ENCODE data around the gene PHLDB3. TPM values are rescaled to one million over a fixed set of nuclear protein-coding genes. Genes with fewer than 3 reads are reported as not detected.
A peak's percentile ranks its signal among the peaks of the same experiment; 100 is the strongest.

The PHLDB3 gene
- polyA plus RNA-seq (2012; rRNA removed) = 10.9 and 15.6 TPM in 2 replicates
- polyA plus RNA-seq (2012; cell fraction: cytosol; rRNA removed) = 8.9 and 10.8 TPM in 2 replicates
- 28.8 and 35.0 TPM in 2 replicates for polyA plus RNA-seq (2012; cell fraction: nucleus; rRNA removed)

DNA sequence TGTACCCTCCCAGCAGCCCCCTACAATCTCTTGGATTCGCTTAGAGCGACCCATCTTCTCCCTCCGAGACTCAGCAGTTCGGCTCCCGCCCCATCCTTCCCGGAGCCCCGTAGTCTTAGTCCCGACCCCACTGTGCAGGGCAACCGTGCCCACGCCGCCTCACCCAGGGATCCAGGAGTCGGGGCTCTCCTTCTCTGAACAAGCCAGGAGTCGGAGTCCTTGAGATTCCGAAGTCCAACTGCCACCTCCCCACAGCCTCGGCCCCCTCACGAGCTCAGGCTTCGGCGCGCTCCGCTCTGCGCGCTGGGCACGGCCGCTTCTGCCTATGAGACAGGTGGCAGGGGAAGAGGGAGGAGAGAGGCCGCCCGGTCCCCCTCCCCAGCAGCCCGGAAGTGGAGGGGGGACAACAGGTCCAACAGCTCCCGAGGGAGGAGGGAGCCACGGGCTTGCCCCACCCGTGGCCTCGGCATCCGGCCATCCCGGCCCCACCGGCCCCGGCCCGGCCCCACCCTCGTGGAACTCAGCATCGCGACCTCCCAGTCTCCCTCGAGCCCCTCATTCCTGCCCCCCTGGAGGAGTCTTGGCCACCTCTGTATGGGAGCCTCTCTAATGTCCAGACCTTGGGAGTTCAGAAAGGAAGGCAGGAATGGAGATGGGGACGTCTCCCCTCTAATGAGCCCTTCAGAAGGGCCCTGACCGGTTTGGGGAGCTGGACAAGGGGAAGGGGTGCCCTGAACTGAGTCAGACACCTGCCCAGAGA, at the start of gene PHLDB3:
TSS of gene PHLDB3 (minus strand) at position 321 of the 760 bp plus-strand sequence. CDS start 628 bp downstream, outside the sequence.
- Histone ChIP-seq H3K27me3 (ENCODE audit: insufficient read depth) (no peaks in the 10 kb centered on the region), H3F3A (replicated peaks; ENCODE audit: insufficient read depth) (peaks cover 10% of the 10 kb centered on the region), H3K9me3 (no peaks in the 10 kb centered on the region), H3K4me1 (ENCODE audit: control insufficient read depth in 1 of 2, insufficient read depth in 2 of 2, low read depth in 1 of 2, low read length in 1 of 2) (peaks cover 3 to 4% of the 10 kb centered on the region in 2 experiments; a peak in 1 of 4 replicates), H3K4me2 (peak within 1 kb of the TSS; percentile 97), H3K36me3 (replicated peaks in 1 of 2; ENCODE audit: control insufficient read depth in 1 of 2, insufficient read depth in 2 of 2, low read length in 1 of 2) (peaks cover 3 to 4% of the 10 kb centered on the region in 2 experiments), H4K20me1 (ENCODE audit: insufficient read depth) (no peaks in the 10 kb centered on the region), H3K27ac (ENCODE audit: low read depth in 2 of 2, low read length in 1 of 2) (peak within 1 kb of the TSS; percentile 68), H3K79me2 (ENCODE audit: insufficient read depth) (no peaks in the 10 kb centered on the region), H3K9me2 (no peaks in the 10 kb centered on the region), H3K4me3 (ENCODE audit: low read depth in 2 of 2, low read length in 1 of 2) (peak within 1 kb of the TSS; percentile 64 to 98), H3K9ac (peak within 1 kb of the TSS; percentile 81), H2AFZ (ENCODE audit: low read depth) (peak within 1 kb of the TSS; percentile 96)
- ChIA-PET CTCF (interaction anchor here (0.6 to 4.3 kb wide), 16 partner anchors 9 to 1789 kb away, joined by 3 to 42 read pairs (median 3); no protein-coding TSS in a partner anchor), POLR2A (no interaction called here)
- TF ChIP-seq TCF12 (IDR thresholded peaks at IDR 0.05) = no peak
- TF ChIP-seq, protein P1, sequence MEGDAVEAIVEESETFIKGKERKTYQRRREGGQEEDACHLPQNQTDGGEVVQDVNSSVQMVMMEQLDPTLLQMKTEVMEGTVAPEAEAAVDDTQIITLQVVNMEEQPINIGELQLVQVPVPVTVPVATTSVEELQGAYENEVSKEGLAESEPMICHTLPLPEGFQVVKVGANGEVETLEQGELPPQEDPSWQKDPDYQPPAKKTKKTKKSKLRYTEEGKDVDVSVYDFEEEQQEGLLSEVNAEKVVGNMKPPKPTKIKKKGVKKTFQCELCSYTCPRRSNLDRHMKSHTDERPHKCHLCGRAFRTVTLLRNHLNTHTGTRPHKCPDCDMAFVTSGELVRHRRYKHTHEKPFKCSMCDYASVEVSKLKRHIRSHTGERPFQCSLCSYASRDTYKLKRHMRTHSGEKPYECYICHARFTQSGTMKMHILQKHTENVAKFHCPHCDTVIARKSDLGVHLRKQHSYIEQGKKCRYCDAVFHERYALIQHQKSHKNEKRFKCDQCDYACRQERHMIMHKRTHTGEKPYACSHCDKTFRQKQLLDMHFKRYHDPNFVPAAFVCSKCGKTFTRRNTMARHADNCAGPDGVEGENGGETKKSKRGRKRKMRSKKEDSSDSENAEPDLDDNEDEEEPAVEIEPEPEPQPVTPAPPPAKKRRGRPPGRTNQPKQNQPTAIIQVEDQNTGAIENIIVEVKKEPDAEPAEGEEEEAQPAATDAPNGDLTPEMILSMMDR (IDR thresholded peaks at IDR 0.05) = peak; percentile 35
- TF ChIP-seq ELF1 (IDR thresholded peaks at IDR 0.05) = no peak
- 0 out of 2 replicates have a peak, but pooled peaks have one; percentile 5 for TF ChIP-seq MXI1 (IDR thresholded peaks at IDR 0.05; ENCODE audit: low read depth, low read length)
- TF ChIP-seq, protein P2, sequence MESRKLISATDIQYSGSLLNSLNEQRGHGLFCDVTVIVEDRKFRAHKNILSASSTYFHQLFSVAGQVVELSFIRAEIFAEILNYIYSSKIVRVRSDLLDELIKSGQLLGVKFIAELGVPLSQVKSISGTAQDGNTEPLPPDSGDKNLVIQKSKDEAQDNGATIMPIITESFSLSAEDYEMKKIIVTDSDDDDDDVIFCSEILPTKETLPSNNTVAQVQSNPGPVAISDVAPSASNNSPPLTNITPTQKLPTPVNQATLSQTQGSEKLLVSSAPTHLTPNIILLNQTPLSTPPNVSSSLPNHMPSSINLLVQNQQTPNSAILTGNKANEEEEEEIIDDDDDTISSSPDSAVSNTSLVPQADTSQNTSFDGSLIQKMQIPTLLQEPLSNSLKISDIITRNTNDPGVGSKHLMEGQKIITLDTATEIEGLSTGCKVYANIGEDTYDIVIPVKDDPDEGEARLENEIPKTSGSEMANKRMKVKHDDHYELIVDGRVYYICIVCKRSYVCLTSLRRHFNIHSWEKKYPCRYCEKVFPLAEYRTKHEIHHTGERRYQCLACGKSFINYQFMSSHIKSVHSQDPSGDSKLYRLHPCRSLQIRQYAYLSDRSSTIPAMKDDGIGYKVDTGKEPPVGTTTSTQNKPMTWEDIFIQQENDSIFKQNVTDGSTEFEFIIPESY (IDR thresholded peaks at IDR 0.05; ENCODE audit: borderline replicate concordance, low read depth) = no peak
- peak; percentile 70 for DNase-seq
- WGBS (ENCODE audit: low lambda C conversion rate) = 14% methylated on average over 28 of the region's 42 CpGs

DNA sequence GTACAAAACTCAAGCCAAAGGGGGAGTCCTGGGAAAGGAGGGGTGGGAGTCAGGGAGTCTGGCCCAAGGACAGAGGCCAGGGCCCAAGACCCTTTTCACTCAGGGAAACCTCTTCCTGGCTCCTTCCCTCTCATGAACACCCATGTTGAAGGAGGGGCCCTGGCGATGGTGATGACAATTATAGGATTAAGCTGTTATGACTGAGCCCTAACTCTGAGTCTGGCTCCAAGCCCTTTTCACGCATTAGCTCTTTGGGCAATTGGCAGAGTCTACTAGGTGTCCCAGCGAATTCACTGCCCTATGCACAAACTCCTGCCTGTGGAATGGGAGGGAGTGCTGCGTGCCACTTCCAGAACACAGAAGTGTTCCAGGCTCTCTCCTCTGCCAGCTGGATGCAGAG, 49.1 kb upstream of the PHLDB3 start:
- no peaks in the 10 kb centered on the region for H3K9me3 ChIP-seq
- ChIA-PET POLR2A (no interaction called here), CTCF (interaction anchor here (1.6 to 8.5 kb wide), 9 partner anchors 10 to 107 kb away, joined by 5 to 104 read pairs (median 11); partner anchors contain the start of genes IRGQ, PINLYP, XRCC1 and ZNF575)
- H2AFZ ChIP-seq (ENCODE audit: low read depth) = no peak overlapping the region
- H3K9ac ChIP-seq = no peak overlapping the region
- no peak overlapping the region; a peak in 1 of 4 replicates for H3K27ac ChIP-seq (ENCODE audit: low read depth in 2 of 2, low read length in 1 of 2)
- no peaks in the 10 kb centered on the region; the same call in 1 of the 2 replicates for H3K79me2 ChIP-seq (ENCODE audit: insufficient read depth)
- H3K4me2 ChIP-seq = no peak overlapping the region
- TF ChIP-seq NRF1 (IDR thresholded peaks at IDR 0.05; ENCODE audit: low read depth, low read length) (no peak), RAD21 (IDR thresholded peaks at IDR 0.05; ENCODE audit: low read length) (no peak), EP300 (IDR thresholded peaks at IDR 0.05; ENCODE audit: borderline replicate concordance in 1 of 2, low read depth in 1 of 2, low read length in 1 of 2) (no peak), TEAD4 (IDR thresholded peaks at IDR 0.05; ENCODE audit: borderline replicate concordance, insufficient read depth) (no peak)
- TF ChIP-seq, protein P3, sequence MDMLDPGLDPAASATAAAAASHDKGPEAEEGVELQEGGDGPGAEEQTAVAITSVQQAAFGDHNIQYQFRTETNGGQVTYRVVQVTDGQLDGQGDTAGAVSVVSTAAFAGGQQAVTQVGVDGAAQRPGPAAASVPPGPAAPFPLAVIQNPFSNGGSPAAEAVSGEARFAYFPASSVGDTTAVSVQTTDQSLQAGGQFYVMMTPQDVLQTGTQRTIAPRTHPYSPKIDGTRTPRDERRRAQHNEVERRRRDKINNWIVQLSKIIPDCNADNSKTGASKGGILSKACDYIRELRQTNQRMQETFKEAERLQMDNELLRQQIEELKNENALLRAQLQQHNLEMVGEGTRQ (IDR thresholded peaks at IDR 0.05; ENCODE audit: borderline replicate concordance, low read depth, low read length) = no peak
- TF ChIP-seq, protein P2 (IDR thresholded peaks at IDR 0.05; ENCODE audit: borderline replicate concordance, low read depth) = no peak
- TF ChIP-seq, protein P4, sequence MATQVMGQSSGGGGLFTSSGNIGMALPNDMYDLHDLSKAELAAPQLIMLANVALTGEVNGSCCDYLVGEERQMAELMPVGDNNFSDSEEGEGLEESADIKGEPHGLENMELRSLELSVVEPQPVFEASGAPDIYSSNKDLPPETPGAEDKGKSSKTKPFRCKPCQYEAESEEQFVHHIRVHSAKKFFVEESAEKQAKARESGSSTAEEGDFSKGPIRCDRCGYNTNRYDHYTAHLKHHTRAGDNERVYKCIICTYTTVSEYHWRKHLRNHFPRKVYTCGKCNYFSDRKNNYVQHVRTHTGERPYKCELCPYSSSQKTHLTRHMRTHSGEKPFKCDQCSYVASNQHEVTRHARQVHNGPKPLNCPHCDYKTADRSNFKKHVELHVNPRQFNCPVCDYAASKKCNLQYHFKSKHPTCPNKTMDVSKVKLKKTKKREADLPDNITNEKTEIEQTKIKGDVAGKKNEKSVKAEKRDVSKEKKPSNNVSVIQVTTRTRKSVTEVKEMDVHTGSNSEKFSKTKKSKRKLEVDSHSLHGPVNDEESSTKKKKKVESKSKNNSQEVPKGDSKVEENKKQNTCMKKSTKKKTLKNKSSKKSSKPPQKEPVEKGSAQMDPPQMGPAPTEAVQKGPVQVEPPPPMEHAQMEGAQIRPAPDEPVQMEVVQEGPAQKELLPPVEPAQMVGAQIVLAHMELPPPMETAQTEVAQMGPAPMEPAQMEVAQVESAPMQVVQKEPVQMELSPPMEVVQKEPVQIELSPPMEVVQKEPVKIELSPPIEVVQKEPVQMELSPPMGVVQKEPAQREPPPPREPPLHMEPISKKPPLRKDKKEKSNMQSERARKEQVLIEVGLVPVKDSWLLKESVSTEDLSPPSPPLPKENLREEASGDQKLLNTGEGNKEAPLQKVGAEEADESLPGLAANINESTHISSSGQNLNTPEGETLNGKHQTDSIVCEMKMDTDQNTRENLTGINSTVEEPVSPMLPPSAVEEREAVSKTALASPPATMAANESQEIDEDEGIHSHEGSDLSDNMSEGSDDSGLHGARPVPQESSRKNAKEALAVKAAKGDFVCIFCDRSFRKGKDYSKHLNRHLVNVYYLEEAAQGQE (IDR thresholded peaks at IDR 0.05; ENCODE audit: low read depth, low read length) = no peak
- H3K27me3 ChIP-seq (ENCODE audit: insufficient read depth) = no peaks in the 10 kb centered on the region
- no peaks in the 10 kb centered on the region for H3K9me2 ChIP-seq
- no peak for DNase-seq
- H3F3A ChIP-seq (replicated peaks; ENCODE audit: insufficient read depth) = peaks cover 24% of the 10 kb centered on the region
- H3K4me3 ChIP-seq (ENCODE audit: low read depth in 2 of 2, low read length in 1 of 2) = no peak overlapping the region
- no peaks in the 10 kb centered on the region for H3K4me1 ChIP-seq (ENCODE audit: control insufficient read depth in 1 of 2, insufficient read depth in 2 of 2, low read depth in 1 of 2, low read length in 1 of 2)
- no peaks in the 10 kb centered on the region for H4K20me1 ChIP-seq (ENCODE audit: insufficient read depth)
- WGBS (ENCODE audit: low lambda C conversion rate) = 90% methylated on average over 4 of the region's 4 CpGs
- peaks cover 22 to 46% of the 10 kb centered on the region in 2 experiments for H3K36me3 ChIP-seq (replicated peaks in 1 of 2; ENCODE audit: control insufficient read depth in 1 of 2, insufficient read depth in 2 of 2, low read length in 1 of 2)

Data from SK-N-SH (cell line).